Left ventricle myocardium inferior (tissue), 1 donor: ENCODE data around the gene MCOLN1. TPM values are rescaled to one million over a fixed set of nuclear protein-coding genes. Genes with fewer than 3 reads are reported as not detected.

Experiments used
- DNase-seq: peaks from one replicate; pipeline ENCODE4 v3.0.0-alpha.2; 2020
- H3K27ac ChIP-seq: fragments of 200-600 bp; replicated peaks from 2 replicates; pipeline ENCODE4 v1.8.0; 2021
- H3K27me3 ChIP-seq: fragments of 200-600 bp; 2 replicates; pipeline ENCODE4 v1.8.0; 2021; ENCODE audit warnings: low read depth
- H3K36me3 ChIP-seq: fragments of 200-600 bp; 2 replicates; pipeline ENCODE4 v1.8.0; 2021
- H3K4me1 ChIP-seq: fragments of 200-600 bp; 2 replicates; pipeline ENCODE4 v1.8.0; 2021
- H3K4me3 ChIP-seq: fragments of 200-600 bp; 2 replicates; pipeline ENCODE4 v1.8.0; 2021; ENCODE audit warnings: mild to moderate bottlenecking, moderate library complexity
- H3K9me3 ChIP-seq: fragments of 200-600 bp; replicated peaks from 2 replicates; pipeline ENCODE4 v1.8.0; 2021
- intact Hi-C: fragments of 100-400 bp; cut with micrococcal nuclease; formaldehyde crosslinking; loops from one replicate; pipeline ENCODE4 v1.11.0; 2022
- total RNA-seq: library from RNA; stranded (reverse); fragmentation: NEBNext Ultra II Directional; extraction: Animal tissue kit (Norgen Biotek cat#: 25700); gene quantifications from one replicate; pipeline ENCODE4 v1.2.1, GENCODE V29; 2021
- TF ChIP-seq, protein P1 (sequence below): fragments of 200-600 bp; IDR thresholded peaks from 2 replicates; pipeline ENCODE4 v1.8.0; 2021; ENCODE audit warnings: antibody characterized with exemption, mild to moderate bottlenecking, borderline replicate concordance
- donor health status: DM: no; HTN: yes; CAD: no; lungs with severe emphysema.

The MCOLN1 gene
- total RNA-seq, 1 donor from 2014 or later = 16.8 TPM

DNA sequence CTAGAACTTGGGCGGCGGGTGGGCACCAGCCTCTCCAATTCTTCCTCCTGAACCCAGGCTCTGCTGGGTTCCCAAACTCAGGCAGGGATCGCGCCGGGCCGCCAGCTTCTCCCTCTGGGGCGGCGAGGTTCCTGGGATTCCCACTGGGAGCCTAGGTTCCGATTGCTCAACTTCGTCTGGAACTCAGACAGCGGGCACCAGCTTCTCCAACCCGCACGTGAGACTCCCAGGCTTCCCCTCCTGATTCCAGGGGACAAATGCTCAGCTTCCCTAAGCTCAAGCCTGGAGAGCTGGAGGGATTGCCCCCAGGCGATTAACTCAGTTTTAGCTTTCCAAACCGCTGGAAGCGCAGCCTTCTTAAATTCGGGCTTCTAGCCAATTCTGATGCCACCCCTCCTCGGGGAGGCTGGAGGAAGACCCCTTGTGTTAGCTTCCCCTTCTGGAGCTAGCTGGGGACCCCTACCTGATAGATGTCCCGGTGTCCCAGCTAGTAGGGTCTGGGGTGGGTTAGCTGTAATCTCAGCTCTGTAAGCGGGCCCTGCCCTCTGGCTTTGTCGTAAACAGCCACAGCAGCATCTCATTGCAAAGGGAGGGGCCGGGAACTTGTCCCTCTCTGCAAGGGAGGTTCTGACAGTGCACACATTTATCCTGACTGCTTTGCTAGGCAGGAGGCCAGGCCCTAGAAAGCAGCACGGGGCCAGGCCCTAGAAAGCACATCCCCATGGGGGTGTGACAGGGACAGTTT lies 671 bp downstream of the MCOLN1 start:
- Histone ChIP-seq H3K27me3 (no peaks in the 10 kb centered on the region), H3K4me1 (peaks cover 40% of the 10 kb centered on the region), H3K9me3 (no peaks in the 10 kb centered on the region), H3K36me3 (peaks cover 44% of the 10 kb centered on the region), H3K4me3 (peak overlapping the region; percentile 84), H3K27ac (peak overlapping the region; percentile 79)
- DNase-seq = no peak
- intact Hi-C loops = no loop called here
- TF ChIP-seq, protein P1, sequence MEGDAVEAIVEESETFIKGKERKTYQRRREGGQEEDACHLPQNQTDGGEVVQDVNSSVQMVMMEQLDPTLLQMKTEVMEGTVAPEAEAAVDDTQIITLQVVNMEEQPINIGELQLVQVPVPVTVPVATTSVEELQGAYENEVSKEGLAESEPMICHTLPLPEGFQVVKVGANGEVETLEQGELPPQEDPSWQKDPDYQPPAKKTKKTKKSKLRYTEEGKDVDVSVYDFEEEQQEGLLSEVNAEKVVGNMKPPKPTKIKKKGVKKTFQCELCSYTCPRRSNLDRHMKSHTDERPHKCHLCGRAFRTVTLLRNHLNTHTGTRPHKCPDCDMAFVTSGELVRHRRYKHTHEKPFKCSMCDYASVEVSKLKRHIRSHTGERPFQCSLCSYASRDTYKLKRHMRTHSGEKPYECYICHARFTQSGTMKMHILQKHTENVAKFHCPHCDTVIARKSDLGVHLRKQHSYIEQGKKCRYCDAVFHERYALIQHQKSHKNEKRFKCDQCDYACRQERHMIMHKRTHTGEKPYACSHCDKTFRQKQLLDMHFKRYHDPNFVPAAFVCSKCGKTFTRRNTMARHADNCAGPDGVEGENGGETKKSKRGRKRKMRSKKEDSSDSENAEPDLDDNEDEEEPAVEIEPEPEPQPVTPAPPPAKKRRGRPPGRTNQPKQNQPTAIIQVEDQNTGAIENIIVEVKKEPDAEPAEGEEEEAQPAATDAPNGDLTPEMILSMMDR = no peak

DNA sequence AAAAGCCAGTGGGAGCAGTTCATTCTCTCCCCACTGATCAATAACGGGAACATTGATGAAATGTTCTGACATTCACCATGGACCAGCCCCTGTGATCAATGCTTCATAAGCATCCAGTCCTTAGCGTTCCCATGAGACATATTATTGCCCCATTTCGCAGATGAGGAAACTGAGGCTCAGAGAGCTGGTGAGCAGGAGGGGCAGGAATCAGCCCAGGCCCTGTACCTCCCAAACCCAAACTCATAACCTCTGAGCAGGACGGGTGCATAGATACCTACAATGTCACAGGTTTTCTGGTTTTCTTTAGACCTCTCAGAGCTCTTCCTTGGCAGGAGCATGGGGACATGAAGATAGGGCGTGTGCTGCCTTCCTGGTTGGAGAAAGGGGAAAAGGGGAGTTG lies 2.1 kb downstream of the MCOLN1 start:
- Histone ChIP-seq H3K9me3 (no peaks in the 10 kb centered on the region), H3K4me3 (no peak overlapping the region), H3K27ac (no peak overlapping the region), H3K27me3 (no peaks in the 10 kb centered on the region), H3K36me3 (peaks cover 52% of the 10 kb centered on the region), H3K4me1 (peaks cover 40% of the 10 kb centered on the region)
- intact Hi-C loops = no loop called here
- TF ChIP-seq, protein P1 = no peak
- DNase-seq = no peak

DNA sequence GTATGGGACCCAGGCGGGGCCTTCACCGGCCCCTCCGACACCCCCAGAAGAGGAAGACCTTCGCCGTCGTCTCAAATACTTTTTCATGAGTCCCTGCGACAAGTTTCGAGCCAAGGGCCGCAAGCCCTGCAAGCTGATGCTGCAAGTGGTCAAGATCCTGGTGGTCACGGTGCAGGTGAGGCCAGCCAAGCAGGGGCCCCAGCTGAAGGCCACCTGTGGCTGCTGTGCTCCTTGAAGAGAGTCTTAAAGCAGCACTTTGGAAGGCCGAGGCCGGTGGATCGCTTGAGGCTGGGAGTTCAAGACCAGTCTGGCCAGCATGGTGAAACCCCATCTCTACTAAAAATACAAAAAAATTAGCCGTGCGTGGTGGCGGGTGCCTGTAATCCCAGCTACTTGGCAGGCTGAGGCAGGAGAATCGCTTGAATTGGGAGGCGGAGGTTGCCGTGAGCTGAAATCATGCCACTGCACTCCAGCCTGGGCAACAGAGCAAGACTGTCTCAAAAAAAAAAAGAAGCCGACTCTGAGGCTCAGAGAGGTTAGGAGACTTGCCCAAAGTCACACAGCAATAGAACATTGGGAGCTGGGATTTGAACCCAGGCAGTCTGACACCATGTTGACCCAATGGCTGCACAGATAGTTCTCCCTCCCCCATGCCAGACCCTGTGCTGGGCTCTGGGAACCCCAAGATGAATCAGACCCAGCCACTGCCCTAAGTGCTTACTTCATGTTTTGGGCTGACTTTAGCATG lies 2.7 kb downstream of the MCOLN1 start:
- no peaks in the 10 kb centered on the region for H3K9me3 ChIP-seq
- intact Hi-C loops = no loop called here
- no peak overlapping the region for H3K27ac ChIP-seq
- no peaks in the 10 kb centered on the region for H3K27me3 ChIP-seq
- no peak for DNase-seq
- TF ChIP-seq, protein P1 = no peak
- H3K4me3 ChIP-seq = no peak overlapping the region
- peaks cover 52% of the 10 kb centered on the region for H3K36me3 ChIP-seq
- peaks cover 40% of the 10 kb centered on the region for H3K4me1 ChIP-seq

DNA sequence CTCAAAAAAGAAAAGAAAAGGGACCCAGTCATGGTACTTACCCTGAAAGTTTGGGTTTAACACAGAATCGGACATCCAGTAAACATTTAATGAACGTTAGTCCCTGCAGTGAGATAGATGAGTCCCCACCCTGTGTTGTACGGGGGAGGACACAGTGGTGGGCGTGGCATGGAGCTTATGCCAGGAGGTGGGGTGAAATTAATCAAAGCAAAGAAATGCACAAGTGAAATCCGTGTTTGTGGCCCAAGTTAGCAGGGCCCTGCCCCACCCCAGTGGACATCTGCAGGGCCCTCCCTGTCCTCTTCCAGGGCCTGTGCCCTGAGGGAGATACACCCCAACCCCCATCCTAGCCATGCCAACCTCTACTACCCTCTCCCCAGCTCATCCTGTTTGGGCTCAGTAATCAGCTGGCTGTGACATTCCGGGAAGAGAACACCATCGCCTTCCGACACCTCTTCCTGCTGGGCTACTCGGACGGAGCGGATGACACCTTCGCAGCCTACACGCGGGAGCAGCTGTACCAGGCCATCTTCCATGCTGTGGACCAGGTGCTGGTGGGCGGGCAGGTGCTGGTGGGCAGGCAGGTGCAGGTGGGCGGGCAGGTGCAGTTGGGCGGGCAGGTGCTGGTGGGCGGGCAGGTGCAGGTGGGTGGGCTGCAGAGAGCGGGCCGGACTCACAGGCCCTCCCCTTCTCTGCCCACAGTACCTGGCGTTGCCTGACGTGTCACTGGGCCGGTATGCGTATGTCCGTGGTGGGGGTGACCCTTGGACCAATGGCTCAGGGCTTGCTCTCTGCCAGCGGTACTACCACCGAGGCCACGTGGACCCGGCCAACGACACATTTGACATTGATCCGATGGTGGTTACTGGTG lies 3.9 kb downstream of the MCOLN1 start:
- no peaks in the 10 kb centered on the region for H3K27me3 ChIP-seq
- DNase-seq = no peak
- H3K36me3 ChIP-seq = peaks cover 58% of the 10 kb centered on the region
- no peaks in the 10 kb centered on the region for H3K9me3 ChIP-seq
- H3K4me3 ChIP-seq = no peak overlapping the region
- intact Hi-C loops = no loop called here
- no peak overlapping the region for H3K27ac ChIP-seq
- TF ChIP-seq, protein P1 = no peak
- H3K4me1 ChIP-seq = peaks cover 33% of the 10 kb centered on the region

DNA sequence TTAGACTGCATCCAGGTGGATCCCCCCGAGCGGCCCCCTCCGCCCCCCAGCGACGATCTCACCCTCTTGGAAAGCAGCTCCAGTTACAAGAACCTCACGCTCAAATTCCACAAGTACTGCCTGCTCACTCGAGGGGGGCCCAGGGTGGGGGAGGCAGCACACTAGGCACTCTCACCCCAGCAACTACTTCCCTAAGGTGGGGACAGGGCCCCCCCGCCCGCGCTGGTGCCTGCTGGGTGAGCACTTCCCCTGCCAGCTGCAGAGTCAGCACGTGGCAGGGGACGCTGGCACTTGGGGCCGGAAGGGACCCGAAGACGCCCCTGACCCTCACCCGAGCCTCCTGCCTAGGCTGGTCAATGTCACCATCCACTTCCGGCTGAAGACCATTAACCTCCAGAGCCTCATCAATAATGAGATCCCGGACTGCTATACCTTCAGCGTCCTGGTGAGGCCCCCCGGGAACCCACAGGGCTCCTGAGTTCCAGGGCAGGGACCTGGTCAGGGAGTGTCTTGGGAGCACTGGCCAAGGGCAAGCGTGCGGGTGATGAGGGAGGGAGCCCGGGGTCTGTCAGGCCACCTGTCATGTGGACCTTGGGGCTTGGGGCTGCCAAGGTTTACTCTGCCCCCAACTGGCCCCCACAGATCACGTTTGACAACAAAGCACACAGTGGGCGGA lies 5.2 kb downstream of the MCOLN1 start:
- peaks cover 67% of the 10 kb centered on the region for H3K36me3 ChIP-seq
- TF ChIP-seq, protein P1 = no peak
- H3K4me1 ChIP-seq = peaks cover 21% of the 10 kb centered on the region
- H3K27me3 ChIP-seq = no peaks in the 10 kb centered on the region
- intact Hi-C loops = no loop called here
- DNase-seq = peak; percentile 61
- no peaks in the 10 kb centered on the region for H3K9me3 ChIP-seq
- no peak overlapping the region for H3K4me3 ChIP-seq
- H3K27ac ChIP-seq = no peak overlapping the region
